Subcutaneous adipose tissue (tissue), 4 donors: ENCODE results near the gene EXOC3L1. TPM values are rescaled to one million over a fixed set of nuclear protein-coding genes. Genes with fewer than 3 reads are reported as not detected.
A peak's percentile ranks its signal among the peaks of the same experiment; 100 is the strongest.

ENCODE experiments used
- small RNA-seq: library from RNA; depleted of rRNA; stranded (forward); fragments of <200 nt; gene quantifications from one replicate; pipeline ENCODE3, GENCODE V24; 2016
- total RNA-seq, 4 donors: library from RNA; depleted of rRNA; stranded (reverse); fragments of >200 nt; gene quantifications; one replicate each; pipeline ENCODE4 v1.1.0, GENCODE V29; 2016

The EXOC3L1 gene
- total RNA-seq, 4 donors from 2014 or later, result 0.17 to 13.8 (median 1.7) TPM

Small RNA genes within 50 kb of the gene (small RNA-seq; reads per million reads assigned to genes)
- gene MIR328, result 44.8 reads per million, percentile 96 among the genes with 10 or more reads in this experiment

Other genes with a start within 250 kb of the EXOC3L1 start
- 1 to 10 TPM in 3 of 4 donors, under 1 TPM in 1; 0.16 to 3.1 (median 1.9) TPM for gene CES3, start 228.9 kb downstream of the EXOC3L1 start, total RNA-seq
- gene CES4A, start 201.5 kb downstream of the EXOC3L1 start, total RNA-seq, result 10 to 100 TPM in 1 of 4 donors, 1 to 10 TPM in 3; 5.4 to 25.2 (median 6.6) TPM
- 10 to 100 TPM; 35.2 to 46.2 (median 42.4) TPM for gene CBFB, start 161.0 kb downstream of the EXOC3L1 start, total RNA-seq
- 10 to 100 TPM; 15.1 to 30.1 (median 19.1) TPM for gene PHAF1, start 80.2 kb downstream of the EXOC3L1 start, total RNA-seq
- gene B3GNT9, start 39.1 kb downstream of the EXOC3L1 start, total RNA-seq, result 1 to 10 TPM; 2.8 to 5.9 (median 4.6) TPM
- 10 to 100 TPM in 3 of 4 donors, 1 to 10 TPM in 1; 6.7 to 42.3 (median 33.6) TPM for gene TRADD, start 30.2 kb downstream of the EXOC3L1 start, total RNA-seq
- gene FBXL8, start 30.2 kb downstream of the EXOC3L1 start, total RNA-seq, result 10 to 100 TPM in 3 of 4 donors, 1 to 10 TPM in 1; 4.2 to 13.2 (median 11.7) TPM
- gene HSF4, start 25.4 kb downstream of the EXOC3L1 start, total RNA-seq, result 10 to 100 TPM; 17.3 to 44.3 (median 35.1) TPM
- 100 to 1,000 TPM in 1 of 4 donors, 10 to 100 TPM in 3; 22.9 to 106 (median 57.4) TPM for gene NOL3, start 19.6 kb downstream of the EXOC3L1 start, total RNA-seq
- 10 to 100 TPM; 10.1 to 36.9 (median 12.5) TPM for gene MATCAP1, start 6.2 kb downstream of the EXOC3L1 start, total RNA-seq
- gene E2F4, start 2.0 kb upstream of the EXOC3L1 start, total RNA-seq, result 10 to 100 TPM; 48.1 to 70.8 (median 58.9) TPM
- 1 to 10 TPM in 1 of 4 donors, under 1 TPM in 3; 0.51 to 1.5 (median 0.93) TPM for gene ELMO3, start 9.0 kb upstream of the EXOC3L1 start, total RNA-seq
- 10 to 100 TPM; 21.9 to 36.1 (median 33.3) TPM for gene TMEM208, start 37.0 kb upstream of the EXOC3L1 start, total RNA-seq
- 10 to 100 TPM; 10.3 to 83.3 (median 20.9) TPM for gene FHOD1, start 57.3 kb upstream of the EXOC3L1 start, total RNA-seq
- gene SLC9A5, start 58.8 kb upstream of the EXOC3L1 start, total RNA-seq, result 1 to 10 TPM in 3 of 4 donors, not detected in 1; 1.0 to 2.3 (median 1.3) TPM
- 10 to 100 TPM in 2 of 4 donors, 1 to 10 TPM in 2; 2.4 to 13.2 (median 10.2) TPM for gene PLEKHG4, start 89.4 kb upstream of the EXOC3L1 start, total RNA-seq
- under 1 TPM in 1 of 4 donors, not detected in 3; under 0.01 TPM for gene KCTD19, start 136.6 kb upstream of the EXOC3L1 start, total RNA-seq
- under 1 TPM in 1 of 4 donors, not detected in 3; 0.17 TPM for gene LRRC36, start 136.7 kb upstream of the EXOC3L1 start, total RNA-seq
- 1 to 10 TPM; 2.0 to 5.9 (median 2.6) TPM for gene TPPP3, start 203.4 kb upstream of the EXOC3L1 start, total RNA-seq
- 10 to 100 TPM in 3 of 4 donors, 1 to 10 TPM in 1; 8.6 to 13.0 (median 11.4) TPM for gene ZDHHC1, start 226.3 kb upstream of the EXOC3L1 start, total RNA-seq
- 1 to 10 TPM in 1 of 4 donors, under 1 TPM in 2, not detected in 1; 0.22 to 1.3 (median 0.51) TPM for gene HSD11B2, start 241.0 kb upstream of the EXOC3L1 start, total RNA-seq